GM19372 (cell line): Measurements from ENCODE around the gene AMMECR1.

ENCODE experiments used
- ATAC-seq: cut with Tn5 transposase; IDR thresholded peaks from one replicate; pipeline ENCODE4 v1.9.1; 2021; ENCODE audit warnings: mild to moderate bottlenecking, low read depth, moderate library complexity; ENCODE audit not compliant: unreplicated experiment

The AMMECR1 gene

GRCh38 chrX:110216027-110216426, 101.9 kb downstream of the AMMECR1 start:
- no peak for ATAC-seq

GRCh38 chrX:110215411-110215810, 102.5 kb downstream of the AMMECR1 start:
- no peak for ATAC-seq

GRCh38 chrX:110214684-110215083, 103.2 kb downstream of the AMMECR1 start:
- ATAC-seq = no peak

GRCh38 chrX:110213183-110213582, 104.7 kb downstream of the AMMECR1 start:
- ATAC-seq = no peak

GRCh38 chrX:110212299-110212698, 105.6 kb downstream of the AMMECR1 start:
- ATAC-seq = no peak

GRCh38 chrX:110211340-110211739, 106.5 kb downstream of the AMMECR1 start:
- no peak for ATAC-seq

- ATAC-seq = no peak
Measured at GRCh38 chrX:110210417-110211139, 107.3 kb downstream of the AMMECR1 start.

GRCh38 chrX:110208092-110208491, 109.8 kb downstream of the AMMECR1 start:
- ATAC-seq = no peak

GRCh38 chrX:110204986-110205385, 112.9 kb downstream of the AMMECR1 start:
- ATAC-seq = no peak

- no peak for ATAC-seq
Measured at GRCh38 chrX:110201799-110202198, 116.1 kb downstream of the AMMECR1 start.

- no peak for ATAC-seq
Measured at GRCh38 chrX:110194977-110195376, 122.9 kb downstream of the AMMECR1 start.

GRCh38 chrX:110192516-110192915, 125.4 kb downstream of the AMMECR1 start:
- no peak for ATAC-seq

GRCh38 chrX:110188701-110189558, 129.0 kb downstream of the AMMECR1 start:
- no peak for ATAC-seq

- ATAC-seq = no peak
Measured at GRCh38 chrX:110183314-110183713, 134.6 kb downstream of the AMMECR1 start.

GRCh38 chrX:110182865-110183264, 135.0 kb downstream of the AMMECR1 start:
- ATAC-seq = no peak

- no peak for ATAC-seq
Measured at GRCh38 chrX:110182362-110182761, 135.5 kb downstream of the AMMECR1 start.

- no peak for ATAC-seq
Measured at GRCh38 chrX:110181459-110182137, 136.3 kb downstream of the AMMECR1 start.

- ATAC-seq = peak; percentile 91
Measured at GRCh38 chrX:110180928-110181310, 137.0 kb downstream of the AMMECR1 start.

GRCh38 chrX:110180176-110180927, 137.5 kb downstream of the AMMECR1 start:
- no peak for ATAC-seq

GRCh38 chrX:110178179-110178865, 139.6 kb downstream of the AMMECR1 start:
- ATAC-seq = no peak
